Peyer's patch (tissue), 4 donors: Measurements from ENCODE around the gene MAP2K7. TPM values are rescaled to one million over a fixed set of nuclear protein-coding genes. Genes with fewer than 3 reads are reported as not detected.

Experiments used
- DNase-seq, 3 donors: peaks; one replicate each; pipeline ENCODE4 v3.0.0-alpha.2; 2017 to 2019
- H3K27ac ChIP-seq, 4 donors: fragments of 200-600 bp; sonication (generic); one replicate each; pipeline ENCODE4 v1.5.1; 2016 to 2019
- H3K27me3 ChIP-seq, 2 donors: fragments of 200-600 bp; sonication (generic); one replicate each; pipeline ENCODE4 v1.5.1; 2019
- H3K36me3 ChIP-seq, 3 donors: fragments of 200-600 bp; sonication (generic); one replicate each; pipeline ENCODE4 v1.5.1; 2016 to 2019
- H3K4me1 ChIP-seq, 4 donors: fragments of 200-600 bp; sonication (generic); one replicate each; pipeline ENCODE4 v1.5.1; 2016 to 2019
- H3K4me3 ChIP-seq, 4 donors: fragments of 200-600 bp; sonication (generic); 1 replicate in 3 of 4; 2 replicates in 1 of 4; pipeline ENCODE4 v1.5.1; 2016 to 2019; ENCODE audit warnings: mild to moderate bottlenecking in 1 of 4
- H3K9me3 ChIP-seq, 4 donors: fragments of 200-600 bp; sonication (generic); one replicate each; pipeline ENCODE4 v1.5.1; 2016 to 2019; ENCODE audit warnings: mild to moderate bottlenecking in 1 of 4
- POLR2A ChIP-seq, 2 donors: fragments of 450-650 bp; IDR thresholded peaks; one replicate each; pipeline ENCODE4 v1.5.1; 2017; ENCODE audit warnings: antibody characterized with exemption in 2 of 2, mild to moderate bottlenecking in 2 of 2, moderate library complexity in 2 of 2
- total RNA-seq, 4 donors: library from RNA; depleted of rRNA; stranded (reverse); fragments of >200 nt; gene quantifications; one replicate each; pipeline ENCODE4 v1.1.0, GENCODE V29; 2016
- TF ChIP-seq, protein P1 (sequence below), 6 experiments: fragments of 450-650 bp in 4 of 6; fragments of 200-600 bp in 2 of 6; sonication (generic) in 1 of 6; IDR thresholded peaks; one replicate each; pipeline ENCODE4 v1.5.1; 2017 to 2019; ENCODE audit warnings: antibody characterized with exemption in 6 of 6, mild to moderate bottlenecking in 3 of 6, moderate library complexity in 1 of 6

MAP2K7 gene
- total RNA-seq, 4 donors from 2014 or later: 16.6 to 39.3 (median 35.0) TPM

DNA sequence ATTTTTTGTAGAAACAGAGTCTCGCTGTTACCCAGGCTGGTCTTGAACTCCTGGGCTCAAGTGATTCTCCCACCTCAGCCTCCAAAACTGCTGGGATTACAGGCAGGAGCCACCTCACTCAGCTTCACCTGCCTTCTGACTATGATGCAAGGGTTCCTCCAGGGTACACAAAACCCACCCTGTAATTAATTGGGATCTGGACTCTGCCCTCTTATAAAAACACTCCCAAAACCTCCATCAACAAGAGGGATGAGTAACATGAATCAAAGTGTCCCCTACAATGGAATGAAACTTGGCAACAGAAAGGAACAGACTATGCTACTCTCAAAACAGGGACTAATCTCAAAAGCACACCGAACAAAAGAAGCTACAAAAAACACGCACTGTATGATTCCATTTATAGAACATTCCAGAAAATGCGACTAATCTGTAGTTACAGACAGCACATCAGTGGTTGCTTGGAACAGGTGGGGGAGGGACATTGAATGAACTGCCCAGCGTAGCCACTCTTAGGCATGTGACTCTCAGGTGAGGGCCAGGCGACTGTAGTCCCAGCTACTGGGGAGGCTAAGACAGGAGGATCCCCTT lies 26.3 kb upstream of the MAP2K7 start:
- no peaks in the 10 kb centered on the region for H3K36me3 ChIP-seq
- no peak overlapping the region for H3K27ac ChIP-seq
- TF ChIP-seq POLR2A (IDR thresholded peaks at IDR 0.05): no peak
- TF ChIP-seq, protein P1, sequence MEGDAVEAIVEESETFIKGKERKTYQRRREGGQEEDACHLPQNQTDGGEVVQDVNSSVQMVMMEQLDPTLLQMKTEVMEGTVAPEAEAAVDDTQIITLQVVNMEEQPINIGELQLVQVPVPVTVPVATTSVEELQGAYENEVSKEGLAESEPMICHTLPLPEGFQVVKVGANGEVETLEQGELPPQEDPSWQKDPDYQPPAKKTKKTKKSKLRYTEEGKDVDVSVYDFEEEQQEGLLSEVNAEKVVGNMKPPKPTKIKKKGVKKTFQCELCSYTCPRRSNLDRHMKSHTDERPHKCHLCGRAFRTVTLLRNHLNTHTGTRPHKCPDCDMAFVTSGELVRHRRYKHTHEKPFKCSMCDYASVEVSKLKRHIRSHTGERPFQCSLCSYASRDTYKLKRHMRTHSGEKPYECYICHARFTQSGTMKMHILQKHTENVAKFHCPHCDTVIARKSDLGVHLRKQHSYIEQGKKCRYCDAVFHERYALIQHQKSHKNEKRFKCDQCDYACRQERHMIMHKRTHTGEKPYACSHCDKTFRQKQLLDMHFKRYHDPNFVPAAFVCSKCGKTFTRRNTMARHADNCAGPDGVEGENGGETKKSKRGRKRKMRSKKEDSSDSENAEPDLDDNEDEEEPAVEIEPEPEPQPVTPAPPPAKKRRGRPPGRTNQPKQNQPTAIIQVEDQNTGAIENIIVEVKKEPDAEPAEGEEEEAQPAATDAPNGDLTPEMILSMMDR (IDR thresholded peaks at IDR 0.05): no peak
- peaks cover 0 to 26% of the 10 kb centered on the region in 2 donors for H3K27me3 ChIP-seq
- no peak overlapping the region for H3K4me3 ChIP-seq
- peaks cover 0 to 16% (median 6%) of the 10 kb centered on the region in 4 donors for H3K4me1 ChIP-seq
- H3K9me3 ChIP-seq: no peaks in the 10 kb centered on the region
- DNase-seq: no peak

DNA sequence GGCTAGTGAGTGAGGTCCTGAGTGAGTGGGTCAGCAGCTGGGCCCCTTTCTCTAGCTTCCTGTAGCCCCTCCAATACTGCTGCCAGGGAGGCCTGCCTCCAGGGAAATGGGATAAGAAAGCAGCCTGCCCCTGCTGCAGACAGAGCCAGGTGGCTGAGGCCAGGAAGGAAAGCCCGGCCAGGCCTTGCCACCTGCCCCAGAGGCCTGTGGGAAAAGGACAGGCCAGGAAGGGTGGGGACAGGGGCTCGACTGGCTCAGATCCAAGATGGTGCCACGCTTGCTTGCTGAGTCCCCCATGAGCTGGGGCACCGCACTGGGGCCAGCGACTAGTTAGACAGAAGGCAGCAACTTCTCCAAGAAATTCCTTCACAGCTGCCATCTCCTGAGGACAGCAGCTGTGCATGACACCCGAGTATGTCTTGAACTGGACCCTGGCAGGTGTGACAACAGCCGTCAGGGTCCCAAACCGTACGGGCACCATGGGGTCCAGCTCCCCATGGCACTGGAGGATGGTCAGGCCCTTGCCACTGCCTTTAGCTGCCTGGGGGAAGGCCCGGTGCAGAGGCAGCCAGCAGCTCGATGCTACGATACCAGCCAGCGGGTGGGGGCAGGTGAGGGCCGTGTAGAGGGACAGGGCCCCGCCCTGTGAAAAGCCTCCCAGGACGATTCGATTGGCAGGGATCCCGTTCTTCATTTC lies 24.4 kb upstream of the MAP2K7 start:
- H3K4me1 ChIP-seq: peaks cover 0 to 6% (median 2%) of the 10 kb centered on the region in 4 donors
- no peak overlapping the region for H3K4me3 ChIP-seq
- no peak overlapping the region for H3K27ac ChIP-seq
- TF ChIP-seq POLR2A (IDR thresholded peaks at IDR 0.05): no peak
- TF ChIP-seq, protein P1 (IDR thresholded peaks at IDR 0.05): no peak
- H3K9me3 ChIP-seq: no peaks in the 10 kb centered on the region
- DNase-seq: peak in 1 of 3 donors; percentile 42
- H3K36me3 ChIP-seq: no peaks in the 10 kb centered on the region
- peaks cover 0 to 7% of the 10 kb centered on the region in 2 donors for H3K27me3 ChIP-seq

DNA sequence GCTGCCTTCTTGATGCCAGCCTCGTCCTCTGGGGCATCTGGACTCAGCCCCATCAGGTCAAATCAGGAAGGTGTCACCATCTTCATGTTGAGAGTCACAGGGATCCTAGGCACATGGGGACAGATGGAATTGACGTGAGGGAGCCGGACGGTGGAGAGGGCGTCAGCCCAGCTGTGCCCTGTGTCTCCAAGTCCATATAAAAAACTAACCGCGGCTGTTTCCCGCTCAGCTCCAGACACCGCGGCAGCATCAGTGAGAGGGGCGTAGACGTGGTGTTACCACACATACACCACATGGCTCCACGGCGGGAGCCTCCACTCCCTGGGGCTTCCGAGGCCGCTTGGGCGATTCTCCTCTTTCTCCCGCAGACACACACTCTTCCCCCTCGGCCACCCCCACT lies 23.8 kb upstream of the MAP2K7 start:
- no peak overlapping the region for H3K27ac ChIP-seq
- no peak for DNase-seq
- no peaks in the 10 kb centered on the region for H3K36me3 ChIP-seq
- no peaks in the 10 kb centered on the region for H3K4me1 ChIP-seq
- H3K4me3 ChIP-seq: no peak overlapping the region
- no peaks in the 10 kb centered on the region for H3K9me3 ChIP-seq
- H3K27me3 ChIP-seq: peaks cover 0 to 2% of the 10 kb centered on the region in 2 donors
- TF ChIP-seq POLR2A (IDR thresholded peaks at IDR 0.05): no peak
- TF ChIP-seq, protein P1 (IDR thresholded peaks at IDR 0.05): no peak

DNA sequence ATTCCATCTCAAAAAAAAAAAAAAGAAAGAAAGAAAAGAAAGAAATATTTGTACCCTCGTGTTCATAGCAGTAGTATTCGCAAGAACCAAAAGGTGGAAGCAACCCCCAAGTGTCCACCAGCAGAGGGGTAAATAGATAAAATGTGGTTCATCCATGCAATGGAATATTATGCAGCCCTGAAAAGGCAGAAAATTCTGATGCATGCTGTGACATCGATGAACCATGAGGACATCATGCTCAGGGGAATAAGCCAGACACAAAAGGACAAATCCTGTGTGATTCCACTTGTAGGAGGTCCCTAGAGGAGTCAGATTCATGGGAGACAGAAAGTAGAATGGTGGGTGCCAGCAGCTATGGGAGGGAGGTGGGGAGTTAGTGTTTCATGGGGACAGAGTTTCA lies 21.8 kb upstream of the MAP2K7 start:
- Histone ChIP-seq H3K36me3 (no peaks in the 10 kb centered on the region), H3K4me3 (no peak overlapping the region), H3K9me3 (no peaks in the 10 kb centered on the region), H3K27ac (no peak overlapping the region), H3K4me1 (no peaks in the 10 kb centered on the region), H3K27me3 (no peaks in the 10 kb centered on the region)
- DNase-seq: no peak
- no peak for TF ChIP-seq POLR2A (IDR thresholded peaks at IDR 0.05)
- TF ChIP-seq, protein P1 (IDR thresholded peaks at IDR 0.05): no peak

DNA sequence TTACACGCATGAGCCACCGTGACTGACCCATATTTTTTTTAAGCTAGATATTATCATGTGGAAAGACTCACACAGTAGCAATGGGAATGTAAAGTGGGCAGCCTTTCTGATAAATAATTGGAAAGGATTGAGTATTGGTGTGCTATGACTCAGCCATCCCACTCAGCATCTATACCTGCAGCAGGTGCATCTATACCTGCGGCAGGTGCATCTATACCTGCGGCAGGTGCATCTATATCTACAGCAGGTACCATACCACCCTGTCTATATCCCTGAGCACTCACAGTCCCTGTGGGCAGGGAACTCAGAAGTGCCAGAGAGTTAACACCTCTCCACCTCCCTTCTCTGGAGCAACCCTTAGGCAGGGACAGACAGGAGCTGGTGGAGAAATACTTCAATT lies 20.6 kb upstream of the MAP2K7 start:
- Histone ChIP-seq H3K4me1 (peaks cover 0 to 2% (median 0%) of the 10 kb centered on the region in 4 donors), H3K36me3 (no peaks in the 10 kb centered on the region), H3K27me3 (peaks cover 0 to 3% of the 10 kb centered on the region in 2 donors), H3K27ac (no peak overlapping the region), H3K4me3 (no peak overlapping the region), H3K9me3 (no peaks in the 10 kb centered on the region)
- TF ChIP-seq, protein P1 (IDR thresholded peaks at IDR 0.05): no peak
- no peak for TF ChIP-seq POLR2A (IDR thresholded peaks at IDR 0.05)
- no peak for DNase-seq
